ENCODE data around the gene NKAIN1. TPM values are rescaled to one million over a fixed set of nuclear protein-coding genes. Genes with fewer than 3 reads are reported as not detected.

Gene NKAIN1
- polyA plus RNA-seq, 1 donor (not counting 4 experiments of a cell fraction or from before 2014, with no cell fraction given), result not detected

GRCh38 chr1:31193729-31194128 lies 46.0 kb downstream of the NKAIN1 start:
- Histone ChIP-seq H3K4me3 (ENCODE audit: control insufficient read depth in 2 of 3, extremely low read depth in 1 of 3, insufficient read depth in 2 of 3, low read depth in 1 of 3, low read length in 3 of 3) (no peak overlapping the region), H3K27ac (ENCODE audit: control insufficient read depth, insufficient read depth, low read length) (no peak overlapping the region), H3K9ac (ENCODE audit: control insufficient read depth, extremely low read depth, insufficient read depth, low read length) (no peak overlapping the region), H3K9me1 (ENCODE audit: control insufficient read depth, extremely low read depth, insufficient read depth, low read length) (no peaks in the 10 kb centered on the region), H3K27me3 (ENCODE audit: control insufficient read depth, extremely low read depth, insufficient read depth, low read length) (no peaks in the 10 kb centered on the region), H3K4me2 (ENCODE audit: control insufficient read depth, extremely low read depth, insufficient read depth, low read depth, low read length) (no peak overlapping the region), H3K36me3 (ENCODE audit: control insufficient read depth in 2 of 2, extremely low read depth in 1 of 2, insufficient read depth in 2 of 2, low read length in 2 of 2) (no peaks in the 10 kb centered on the region), H4K20me1 (ENCODE audit: control insufficient read depth, extremely low read depth, insufficient read depth, low read length) (no peaks in the 10 kb centered on the region), H3K79me2 (ENCODE audit: control insufficient read depth, insufficient read depth, low read length) (no peaks in the 10 kb centered on the region), H3K9me3 (ENCODE audit: control insufficient read depth, low read depth, low read length) (no peaks in the 10 kb centered on the region), H2AFZ (ENCODE audit: control insufficient read depth, low read length) (no peak overlapping the region), H3K4me1 (ENCODE audit: control insufficient read depth, extremely low read depth, insufficient read depth, low read length) (no peaks in the 10 kb centered on the region)
- FAIRE-seq, result no peak
- no peak for DNase-seq (ENCODE audit: low read depth, low spot score)
- TF ChIP-seq EZH2 (IDR thresholded peaks at IDR 0.05; ENCODE audit: low read length), result no peak
- TF ChIP-seq, protein P1, sequence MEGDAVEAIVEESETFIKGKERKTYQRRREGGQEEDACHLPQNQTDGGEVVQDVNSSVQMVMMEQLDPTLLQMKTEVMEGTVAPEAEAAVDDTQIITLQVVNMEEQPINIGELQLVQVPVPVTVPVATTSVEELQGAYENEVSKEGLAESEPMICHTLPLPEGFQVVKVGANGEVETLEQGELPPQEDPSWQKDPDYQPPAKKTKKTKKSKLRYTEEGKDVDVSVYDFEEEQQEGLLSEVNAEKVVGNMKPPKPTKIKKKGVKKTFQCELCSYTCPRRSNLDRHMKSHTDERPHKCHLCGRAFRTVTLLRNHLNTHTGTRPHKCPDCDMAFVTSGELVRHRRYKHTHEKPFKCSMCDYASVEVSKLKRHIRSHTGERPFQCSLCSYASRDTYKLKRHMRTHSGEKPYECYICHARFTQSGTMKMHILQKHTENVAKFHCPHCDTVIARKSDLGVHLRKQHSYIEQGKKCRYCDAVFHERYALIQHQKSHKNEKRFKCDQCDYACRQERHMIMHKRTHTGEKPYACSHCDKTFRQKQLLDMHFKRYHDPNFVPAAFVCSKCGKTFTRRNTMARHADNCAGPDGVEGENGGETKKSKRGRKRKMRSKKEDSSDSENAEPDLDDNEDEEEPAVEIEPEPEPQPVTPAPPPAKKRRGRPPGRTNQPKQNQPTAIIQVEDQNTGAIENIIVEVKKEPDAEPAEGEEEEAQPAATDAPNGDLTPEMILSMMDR (optimal IDR thresholded peaks at IDR 0.05 in 1 of 3, IDR thresholded peaks at IDR 0.05 in 1 of 3, conservative IDR thresholded peaks at IDR 0.05 in 1 of 3; ENCODE audit: extremely low read depth in 1 of 3, insufficient read depth in 2 of 3, low read length in 3 of 3), result no peak
- dilution Hi-C loops (cut with MboI; ENCODE audit: extremely low pct_ligation_motif_present, low sequenced_read_pairs), result no loop called here

GRCh38 chr1:31191281-31191680 lies 48.4 kb downstream of the NKAIN1 start:
- no peak overlapping the region for H2AFZ ChIP-seq (ENCODE audit: control insufficient read depth, low read length)
- no peaks in the 10 kb centered on the region for H3K4me1 ChIP-seq (ENCODE audit: control insufficient read depth, extremely low read depth, insufficient read depth, low read length)
- no peaks in the 10 kb centered on the region for H3K9me1 ChIP-seq (ENCODE audit: control insufficient read depth, extremely low read depth, insufficient read depth, low read length)
- H3K9ac ChIP-seq (ENCODE audit: control insufficient read depth, extremely low read depth, insufficient read depth, low read length), result no peak overlapping the region
- H3K36me3 ChIP-seq (ENCODE audit: control insufficient read depth in 2 of 2, extremely low read depth in 1 of 2, insufficient read depth in 2 of 2, low read length in 2 of 2), result no peaks in the 10 kb centered on the region
- DNase-seq (ENCODE audit: low read depth, low spot score) (no peak), FAIRE-seq (no peak)
- peaks cover 8% of the 10 kb centered on the region for H3K27me3 ChIP-seq (ENCODE audit: control insufficient read depth, extremely low read depth, insufficient read depth, low read length)
- no peaks in the 10 kb centered on the region for H3K79me2 ChIP-seq (ENCODE audit: control insufficient read depth, insufficient read depth, low read length)
- dilution Hi-C loops (cut with MboI; ENCODE audit: extremely low pct_ligation_motif_present, low sequenced_read_pairs), result no loop called here
- TF ChIP-seq, protein P1 (optimal IDR thresholded peaks at IDR 0.05 in 1 of 3, IDR thresholded peaks at IDR 0.05 in 1 of 3, conservative IDR thresholded peaks at IDR 0.05 in 1 of 3; ENCODE audit: extremely low read depth in 1 of 3, insufficient read depth in 2 of 3, low read length in 3 of 3), result no peak
- no peak for TF ChIP-seq EZH2 (IDR thresholded peaks at IDR 0.05; ENCODE audit: low read length)
- no peak overlapping the region for H3K27ac ChIP-seq (ENCODE audit: control insufficient read depth, insufficient read depth, low read length)
- no peaks in the 10 kb centered on the region for H4K20me1 ChIP-seq (ENCODE audit: control insufficient read depth, extremely low read depth, insufficient read depth, low read length)
- no peaks in the 10 kb centered on the region for H3K9me3 ChIP-seq (ENCODE audit: control insufficient read depth, low read depth, low read length)
- no peak overlapping the region for H3K4me3 ChIP-seq (ENCODE audit: control insufficient read depth in 2 of 3, extremely low read depth in 1 of 3, insufficient read depth in 2 of 3, low read depth in 1 of 3, low read length in 3 of 3)
- H3K4me2 ChIP-seq (ENCODE audit: control insufficient read depth, extremely low read depth, insufficient read depth, low read depth, low read length), result no peak overlapping the region
